Transverse colon (tissue), 4 donors: ENCODE measurements around the gene ACO1. TPM values are rescaled to one million over a fixed set of nuclear protein-coding genes. Genes with fewer than 3 reads are reported as not detected.

Source experiments
- DNase-seq: peaks from one replicate; pipeline ENCODE4 v3.0.0-alpha.2; 2019
- H3K27ac ChIP-seq, 4 donors: fragments of 200-600 bp; sonication (generic); 2 replicates each; pipeline ENCODE4 v1.5.1; 2016 to 2018; ENCODE audit warnings: inconsistent platforms in 4 of 4
- H3K27me3 ChIP-seq: fragments of 200-600 bp; sonication (generic); 2 replicates; pipeline ENCODE4 v1.5.1; 2017; ENCODE audit warnings: inconsistent platforms
- H3K36me3 ChIP-seq, 4 donors: fragments of 200-600 bp; sonication (generic); 2 replicates each; pipeline ENCODE4 v1.5.1; 2017 to 2019; ENCODE audit warnings: inconsistent platforms in 4 of 4
- H3K4me1 ChIP-seq, 4 donors: fragments of 200-600 bp; sonication (generic); 2 replicates each; pipeline ENCODE4 v1.5.1; 2017 to 2020; ENCODE audit warnings: inconsistent platforms in 4 of 4
- H3K4me3 ChIP-seq, 4 donors: fragments of 200-600 bp; sonication (generic); 1 replicate in 1 of 4; 2 replicates in 3 of 4; pipeline versions ENCODE4 v1.5.1 to v1.6.1; 2017 to 2019; ENCODE audit warnings: inconsistent platforms in 4 of 4
- H3K9me3 ChIP-seq, 2 donors: fragments of 200-600 bp; sonication (generic); 2 replicates each; pipeline ENCODE4 v1.5.1; 2017 to 2019; ENCODE audit warnings: inconsistent platforms in 2 of 2
- CTCF ChIP-seq, 5 experiments: fragments of 200-600 bp in 3 of 5; fragments of 450-650 bp in 2 of 5; sonication (generic) in 3 of 5; IDR thresholded peaks; 1 replicate in 2 of 5; 2 replicates in 3 of 5; pipeline ENCODE4 v1.5.1; 2016 to 2017; ENCODE audit warnings: antibody characterized with exemption in 5 of 5, inconsistent platforms in 3 of 5, mild to moderate bottlenecking in 2 of 5, moderate library complexity in 1 of 5
- EP300 ChIP-seq: sonication (generic); formaldehyde crosslinking; IDR thresholded peaks from one replicate; pipeline ENCODE4 v1.6.1; 2017; ENCODE audit warnings: antibody characterized with exemption, low read depth
- POLR2A ChIP-seq: fragments of 450-650 bp; IDR thresholded peaks from one replicate; pipeline ENCODE4 v1.6.1; 2016; ENCODE audit warnings: antibody characterized with exemption, mild to moderate bottlenecking, moderate library complexity
- POLR2AphosphoS5 ChIP-seq, 3 donors: sonication (generic); formaldehyde crosslinking; IDR thresholded peaks; one replicate each; pipeline ENCODE4 v1.6.1; 2016; ENCODE audit warnings: antibody characterized with exemption in 3 of 3
- WGBS, 2 donors: methylation state at CpG; one replicate each; pipeline ENCODE4 v1.1.5; 2018; ENCODE audit warnings: low coverage in 1 of 2; 5-methylcytosine and 5-hydroxymethylcytosine counted together
- in situ Hi-C, 4 donors: fragments of 200-750 bp; cut with MboI; loops; one replicate each; pipeline versions ENCODE4 v1.15.0 to v1.15.1; 2017; ENCODE audit warnings: low sequenced_read_pairs in 3 of 4, low pct_ligation_motif_present in 1 of 4, low pct_unique_long_range_greater_than_20kb in 1 of 4
- intact Hi-C: fragments of 100-400 bp; cut with DNase I; formaldehyde crosslinking; loops from one replicate; pipeline ENCODE4 v1.15.1; 2023; ENCODE audit warnings: low total_unique reads
- total RNA-seq, 4 donors: library from RNA; depleted of rRNA; stranded (reverse); fragments of >200 nt; gene quantifications; one replicate each; pipeline ENCODE4 v1.1.0, GENCODE V29; 2016

Gene ACO1
- total RNA-seq, 4 donors from 2014 or later: 10.1 to 34.5 (median 27.3) TPM

DNA sequence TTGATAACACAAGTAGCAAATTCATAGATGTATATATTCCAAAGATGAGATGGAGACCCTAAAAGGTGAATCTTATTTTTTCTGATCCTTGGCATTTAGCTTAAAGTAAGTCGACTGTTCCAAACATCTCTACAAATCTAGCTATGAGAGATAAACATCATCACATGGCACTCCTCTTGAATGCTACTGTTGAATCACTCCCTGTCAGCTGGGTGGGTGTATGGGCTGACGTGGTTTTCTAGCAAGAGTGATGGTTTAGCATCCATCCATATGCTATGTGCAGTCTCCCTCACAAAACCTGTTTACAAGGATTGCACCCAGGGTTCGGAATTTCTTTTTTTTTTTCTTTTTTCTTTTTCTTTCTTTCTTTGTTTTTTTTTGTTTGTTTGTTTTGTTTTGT, 13.8 kb downstream of the ACO1 start:
- 63 to 86% methylated on average over 3 of the region's 3 CpGs for WGBS, 2 donors
- Histone ChIP-seq H3K36me3 (no peaks in the 10 kb centered on the region), H3K4me3 (no peak overlapping the region), H3K4me1 (peaks cover 0 to 6% (median 0%) of the 10 kb centered on the region in 4 donors), H3K27me3 (no peaks in the 10 kb centered on the region), H3K27ac (no peak overlapping the region), H3K9me3 (no peaks in the 10 kb centered on the region)
- TF ChIP-seq POLR2AphosphoS5 (IDR thresholded peaks at IDR 0.05) (no peak), CTCF (IDR thresholded peaks at IDR 0.05) (no peak), POLR2A (no peak), EP300 (no peak)
- in situ Hi-C loops: loop anchor here in 2 of 4 donors (25.0 kb wide), 2 partner anchors 564 to 589 kb away; no protein-coding TSS in a partner anchor
- intact Hi-C loops: no loop called here
- no peak for DNase-seq

DNA sequence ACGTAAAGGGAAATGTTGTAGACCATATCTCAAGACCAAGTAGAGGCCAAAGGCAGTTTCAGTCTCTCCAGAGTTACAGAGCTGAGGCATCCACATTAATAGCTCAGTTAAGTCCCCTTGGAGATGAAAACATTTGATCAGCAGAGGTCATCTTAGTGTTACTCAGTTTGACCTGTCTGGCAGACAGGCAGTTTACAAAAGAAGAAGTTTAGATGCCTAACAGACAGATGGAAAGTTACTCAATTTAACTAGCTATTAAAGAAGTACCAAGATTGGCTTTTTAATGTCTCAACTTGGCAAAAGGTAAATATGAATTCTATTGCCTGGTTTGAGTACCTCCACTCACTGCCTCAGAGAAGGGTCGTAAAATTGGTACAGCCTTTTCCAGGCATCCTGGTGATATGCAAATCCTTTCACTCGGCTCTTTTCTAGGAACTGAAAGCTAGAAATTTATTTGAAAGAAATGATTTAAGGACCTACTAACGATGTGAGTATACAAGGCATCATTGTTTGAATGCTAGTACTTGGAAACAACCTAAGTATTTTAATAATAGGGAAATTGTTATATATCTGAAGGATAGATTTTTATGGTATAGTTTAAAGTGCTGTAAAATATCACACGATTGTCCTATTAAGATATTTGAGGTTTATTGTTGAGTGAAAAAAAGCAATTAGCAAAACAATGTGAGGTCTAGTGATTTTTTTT, 14.8 kb downstream of the ACO1 start:
- Histone ChIP-seq H3K9me3 (no peaks in the 10 kb centered on the region), H3K4me1 (peaks cover 0 to 6% (median 0%) of the 10 kb centered on the region in 4 donors), H3K36me3 (no peaks in the 10 kb centered on the region), H3K4me3 (no peak overlapping the region), H3K27ac (no peak overlapping the region), H3K27me3 (no peaks in the 10 kb centered on the region)
- intact Hi-C loops: loop anchor here (1.0 kb wide), 1 partner anchor 24 kb away; no protein-coding TSS in a partner anchor
- no peak for TF ChIP-seq EP300
- TF ChIP-seq POLR2AphosphoS5 (IDR thresholded peaks at IDR 0.05): no peak
- TF ChIP-seq POLR2A: no peak
- TF ChIP-seq CTCF (IDR thresholded peaks at IDR 0.05): no peak
- DNase-seq: no peak
- WGBS, 2 donors: 30 to 49% methylated on average over 5 of the region's 5 CpGs
- in situ Hi-C loops: loop anchor here in 2 of 4 donors (25.0 kb wide), 2 partner anchors 563 to 588 kb away; no protein-coding TSS in a partner anchor

- no peak for DNase-seq
- Histone ChIP-seq H3K4me1 (no peaks in the 10 kb centered on the region), H3K27ac (no peak overlapping the region), H3K27me3 (no peaks in the 10 kb centered on the region), H3K9me3 (no peaks in the 10 kb centered on the region), H3K4me3 (no peak overlapping the region), H3K36me3 (peaks cover 0 to 13% (median 5%) of the 10 kb centered on the region in 4 donors)
- in situ Hi-C loops: no loop called here
- intact Hi-C loops: no loop called here
- 86% methylated on average over 1 of the region's 1 CpG for WGBS, 2 donors
- TF ChIP-seq POLR2A (no peak), EP300 (no peak), CTCF (IDR thresholded peaks at IDR 0.05) (no peak), POLR2AphosphoS5 (IDR thresholded peaks at IDR 0.05) (no peak)
These were observed 17.0 kb downstream of the ACO1 start for GRCh38 chr9:32401488-32401887.

DNA sequence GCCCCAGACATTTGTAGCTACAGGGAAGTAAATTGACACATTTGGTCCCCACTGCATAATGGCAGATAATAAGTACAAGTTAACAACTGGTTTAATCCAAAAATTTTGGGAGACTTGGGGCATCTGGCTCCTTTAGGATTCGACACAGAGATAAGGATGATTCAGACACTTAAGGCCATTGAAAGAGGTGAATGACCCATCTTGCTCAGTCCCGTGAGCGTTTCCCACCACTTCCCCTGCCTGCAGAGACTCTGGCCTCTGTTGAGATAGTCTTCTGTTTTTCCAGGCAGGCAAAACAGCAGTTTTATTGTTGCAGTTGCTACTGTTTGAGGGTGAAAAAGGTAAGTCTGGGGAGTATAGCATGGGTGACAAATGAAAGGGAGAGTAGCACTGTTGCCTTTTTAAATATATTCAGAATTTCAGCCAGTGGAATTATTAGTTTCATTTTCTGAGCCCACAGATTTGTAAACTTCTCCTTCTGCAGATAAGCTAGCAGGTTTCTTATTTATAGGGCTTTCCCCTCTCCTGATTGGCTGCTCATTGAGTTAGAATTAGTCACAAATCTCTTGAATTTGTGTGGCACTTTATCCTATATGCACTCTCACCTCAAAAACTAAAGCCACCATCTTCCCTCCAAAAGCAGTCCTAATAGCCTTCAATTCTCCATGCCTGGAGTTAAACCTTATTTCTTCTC, 19.3 kb downstream of the ACO1 start:
- Histone ChIP-seq H3K27ac (no peak overlapping the region), H3K36me3 (peaks cover 0 to 20% (median 6%) of the 10 kb centered on the region in 4 donors), H3K4me3 (no peak overlapping the region), H3K27me3 (no peaks in the 10 kb centered on the region), H3K4me1 (no peaks in the 10 kb centered on the region), H3K9me3 (no peaks in the 10 kb centered on the region)
- 73% methylated on average over 3 of the region's 3 CpGs; no CpG with 5 or more reads in 1 of the 2 donors for WGBS, 2 donors
- TF ChIP-seq POLR2AphosphoS5 (IDR thresholded peaks at IDR 0.05) (no peak), CTCF (IDR thresholded peaks at IDR 0.05) (no peak), POLR2A (no peak), EP300 (no peak)
- DNase-seq: no peak
- in situ Hi-C loops (no loop called here), intact Hi-C loops (no loop called here)
